ENCODE data around the gene HEYL. TPM values are rescaled to one million over a fixed set of nuclear protein-coding genes. Genes with fewer than 3 reads are reported as not detected.
A peak's percentile ranks its signal among the peaks of the same experiment; 100 is the strongest.

The HEYL gene
- total and polyA plus RNA-seq, 9 of the 15 experiments (the other 6 are each of a cell fraction or from before 2014, with no cell fraction given) = 0.13 to 0.89 (median 0.25) TPM

DNA sequence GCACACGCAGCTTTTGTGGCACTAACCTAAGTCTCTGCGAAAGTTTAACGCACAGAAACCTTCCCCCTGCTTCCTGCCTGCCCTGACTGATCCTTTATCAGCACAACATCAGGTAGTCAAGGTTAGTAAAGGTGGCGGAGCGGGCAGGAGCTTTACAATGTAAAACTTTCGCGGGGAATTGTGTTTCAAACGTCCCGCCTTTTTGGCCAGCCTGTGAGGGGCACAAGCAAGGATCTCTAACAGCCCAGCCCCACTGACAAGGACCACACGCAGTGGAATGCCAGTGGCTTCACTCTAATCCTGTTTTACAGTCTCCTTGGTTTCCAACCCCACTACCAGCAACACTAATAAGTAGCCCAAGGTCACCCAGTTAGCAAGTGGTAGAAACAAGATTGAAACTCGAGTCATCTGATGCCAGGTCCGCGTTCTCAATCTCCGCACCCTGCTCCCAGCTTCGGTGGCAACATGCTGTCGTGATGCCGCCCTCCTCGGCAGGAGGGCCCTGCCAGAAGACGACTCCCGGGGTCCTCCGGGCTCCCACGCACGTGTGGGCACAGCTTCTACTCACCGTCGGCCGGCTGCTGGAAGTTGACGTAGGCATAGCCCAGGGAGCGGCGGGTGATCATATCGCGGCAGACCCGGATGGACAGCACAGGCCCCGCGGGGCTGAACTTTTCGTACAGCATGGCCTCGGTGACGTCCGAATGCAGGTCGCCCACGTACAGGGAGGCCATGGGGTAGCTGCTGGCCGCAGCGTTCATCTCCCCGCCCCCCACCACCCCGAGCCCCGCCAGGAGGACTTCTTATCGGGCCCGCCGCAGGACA, 64.0 kb downstream of the HEYL start (continued):
- TF ChIP-seq SRSF3 (IDR thresholded peaks at IDR 0.05; ENCODE audit: insufficient read depth, low read length) = no peak
- TF ChIP-seq, protein P1, sequence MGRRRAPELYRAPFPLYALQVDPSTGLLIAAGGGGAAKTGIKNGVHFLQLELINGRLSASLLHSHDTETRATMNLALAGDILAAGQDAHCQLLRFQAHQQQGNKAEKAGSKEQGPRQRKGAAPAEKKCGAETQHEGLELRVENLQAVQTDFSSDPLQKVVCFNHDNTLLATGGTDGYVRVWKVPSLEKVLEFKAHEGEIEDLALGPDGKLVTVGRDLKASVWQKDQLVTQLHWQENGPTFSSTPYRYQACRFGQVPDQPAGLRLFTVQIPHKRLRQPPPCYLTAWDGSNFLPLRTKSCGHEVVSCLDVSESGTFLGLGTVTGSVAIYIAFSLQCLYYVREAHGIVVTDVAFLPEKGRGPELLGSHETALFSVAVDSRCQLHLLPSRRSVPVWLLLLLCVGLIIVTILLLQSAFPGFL (CRISPR knock-in tag; IDR thresholded peaks at IDR 0.05) = peak; percentile 84; the same call in 1 of the 2 replicates
- TF ChIP-seq, protein P2, sequence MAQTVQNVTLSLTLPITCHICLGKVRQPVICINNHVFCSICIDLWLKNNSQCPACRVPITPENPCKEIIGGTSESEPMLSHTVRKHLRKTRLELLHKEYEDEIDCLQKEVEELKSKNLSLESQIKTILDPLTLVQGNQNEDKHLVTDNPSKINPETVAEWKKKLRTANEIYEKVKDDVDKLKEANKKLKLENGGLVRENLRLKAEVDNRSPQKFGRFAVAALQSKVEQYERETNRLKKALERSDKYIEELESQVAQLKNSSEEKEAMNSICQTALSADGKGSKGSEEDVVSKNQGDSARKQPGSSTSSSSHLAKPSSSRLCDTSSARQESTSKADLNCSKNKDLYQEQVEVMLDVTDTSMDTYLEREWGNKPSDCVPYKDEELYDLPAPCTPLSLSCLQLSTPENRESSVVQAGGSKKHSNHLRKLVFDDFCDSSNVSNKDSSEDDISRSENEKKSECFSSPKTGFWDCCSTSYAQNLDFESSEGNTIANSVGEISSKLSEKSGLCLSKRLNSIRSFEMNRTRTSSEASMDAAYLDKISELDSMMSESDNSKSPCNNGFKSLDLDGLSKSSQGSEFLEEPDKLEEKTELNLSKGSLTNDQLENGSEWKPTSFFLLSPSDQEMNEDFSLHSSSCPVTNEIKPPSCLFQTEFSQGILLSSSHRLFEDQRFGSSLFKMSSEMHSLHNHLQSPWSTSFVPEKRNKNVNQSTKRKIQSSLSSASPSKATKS (CRISPR knock-in tag; IDR thresholded peaks at IDR 0.05) = no peak
- TF ChIP-seq ZNF263 (CRISPR knock-in tag; IDR thresholded peaks at IDR 0.05; ENCODE audit: borderline replicate concordance) = peak; percentile 34; the same call in 1 of the 2 replicates
- no peak for TF ChIP-seq SNIP1 (IDR thresholded peaks at IDR 0.05; ENCODE audit: low read depth)
- TF ChIP-seq CTBP1 (IDR thresholded peaks at IDR 0.05; ENCODE audit: borderline replicate concordance) = no peak
- no peak for TF ChIP-seq SPI1 (IDR thresholded peaks at IDR 0.05; ENCODE audit: borderline replicate concordance, low read depth, low read length)
- TF ChIP-seq ZNF395 (CRISPR knock-in tag; IDR thresholded peaks at IDR 0.05) = no peak
- TF ChIP-seq, protein P3, sequence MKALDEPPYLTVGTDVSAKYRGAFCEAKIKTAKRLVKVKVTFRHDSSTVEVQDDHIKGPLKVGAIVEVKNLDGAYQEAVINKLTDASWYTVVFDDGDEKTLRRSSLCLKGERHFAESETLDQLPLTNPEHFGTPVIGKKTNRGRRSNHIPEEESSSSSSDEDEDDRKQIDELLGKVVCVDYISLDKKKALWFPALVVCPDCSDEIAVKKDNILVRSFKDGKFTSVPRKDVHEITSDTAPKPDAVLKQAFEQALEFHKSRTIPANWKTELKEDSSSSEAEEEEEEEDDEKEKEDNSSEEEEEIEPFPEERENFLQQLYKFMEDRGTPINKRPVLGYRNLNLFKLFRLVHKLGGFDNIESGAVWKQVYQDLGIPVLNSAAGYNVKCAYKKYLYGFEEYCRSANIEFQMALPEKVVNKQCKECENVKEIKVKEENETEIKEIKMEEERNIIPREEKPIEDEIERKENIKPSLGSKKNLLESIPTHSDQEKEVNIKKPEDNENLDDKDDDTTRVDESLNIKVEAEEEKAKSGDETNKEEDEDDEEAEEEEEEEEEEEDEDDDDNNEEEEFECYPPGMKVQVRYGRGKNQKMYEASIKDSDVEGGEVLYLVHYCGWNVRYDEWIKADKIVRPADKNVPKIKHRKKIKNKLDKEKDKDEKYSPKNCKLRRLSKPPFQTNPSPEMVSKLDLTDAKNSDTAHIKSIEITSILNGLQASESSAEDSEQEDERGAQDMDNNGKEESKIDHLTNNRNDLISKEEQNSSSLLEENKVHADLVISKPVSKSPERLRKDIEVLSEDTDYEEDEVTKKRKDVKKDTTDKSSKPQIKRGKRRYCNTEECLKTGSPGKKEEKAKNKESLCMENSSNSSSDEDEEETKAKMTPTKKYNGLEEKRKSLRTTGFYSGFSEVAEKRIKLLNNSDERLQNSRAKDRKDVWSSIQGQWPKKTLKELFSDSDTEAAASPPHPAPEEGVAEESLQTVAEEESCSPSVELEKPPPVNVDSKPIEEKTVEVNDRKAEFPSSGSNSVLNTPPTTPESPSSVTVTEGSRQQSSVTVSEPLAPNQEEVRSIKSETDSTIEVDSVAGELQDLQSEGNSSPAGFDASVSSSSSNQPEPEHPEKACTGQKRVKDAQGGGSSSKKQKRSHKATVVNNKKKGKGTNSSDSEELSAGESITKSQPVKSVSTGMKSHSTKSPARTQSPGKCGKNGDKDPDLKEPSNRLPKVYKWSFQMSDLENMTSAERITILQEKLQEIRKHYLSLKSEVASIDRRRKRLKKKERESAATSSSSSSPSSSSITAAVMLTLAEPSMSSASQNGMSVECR (CRISPR knock-in tag; IDR thresholded peaks at IDR 0.05) = peak; percentile 76
- TF ChIP-seq, protein P4, sequence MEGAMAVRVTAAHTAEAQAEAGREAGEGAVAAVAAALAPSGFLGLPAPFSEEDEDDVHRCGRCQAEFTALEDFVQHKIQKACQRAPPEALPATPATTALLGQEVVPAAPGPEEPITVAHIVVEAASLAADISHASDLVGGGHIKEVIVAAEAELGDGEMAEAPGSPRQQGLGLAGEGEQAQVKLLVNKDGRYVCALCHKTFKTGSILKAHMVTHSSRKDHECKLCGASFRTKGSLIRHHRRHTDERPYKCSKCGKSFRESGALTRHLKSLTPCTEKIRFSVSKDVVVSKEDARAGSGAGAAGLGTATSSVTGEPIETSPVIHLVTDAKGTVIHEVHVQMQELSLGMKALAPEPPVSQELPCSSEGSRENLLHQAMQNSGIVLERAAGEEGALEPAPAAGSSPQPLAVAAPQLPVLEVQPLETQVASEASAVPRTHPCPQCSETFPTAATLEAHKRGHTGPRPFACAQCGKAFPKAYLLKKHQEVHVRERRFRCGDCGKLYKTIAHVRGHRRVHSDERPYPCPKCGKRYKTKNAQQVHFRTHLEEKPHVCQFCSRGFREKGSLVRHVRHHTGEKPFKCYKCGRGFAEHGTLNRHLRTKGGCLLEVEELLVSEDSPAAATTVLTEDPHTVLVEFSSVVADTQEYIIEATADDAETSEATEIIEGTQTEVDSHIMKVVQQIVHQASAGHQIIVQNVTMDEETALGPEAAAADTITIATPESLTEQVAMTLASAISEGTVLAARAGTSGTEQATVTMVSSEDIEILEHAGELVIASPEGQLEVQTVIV (CRISPR knock-in tag; IDR thresholded peaks at IDR 0.05; ENCODE audit: borderline replicate concordance) = no peak
- no peak for TF ChIP-seq KAT2B (IDR thresholded peaks at IDR 0.05; ENCODE audit: low read depth, low read length)
- no peak for TF ChIP-seq NFXL1 (CRISPR knock-in tag; IDR thresholded peaks at IDR 0.05)
- TF ChIP-seq PHF8 (IDR thresholded peaks at IDR 0.05; ENCODE audit: borderline replicate concordance, low read length) = peak; percentile 14; the same call in 1 of the 2 replicates
- TF ChIP-seq ASH1L (IDR thresholded peaks at IDR 0.05; ENCODE audit: borderline replicate concordance, low read depth, partially characterized antibody) = no peak

All from K562 (cell line).